Gastrocnemius medialis (tissue), 4 donors: ENCODE measurements around the gene TMEM106A. TPM values are rescaled to one million over a fixed set of nuclear protein-coding genes. Genes with fewer than 3 reads are reported as not detected.

Source experiments
- ATAC-seq, 2 donors: fragments of 150-250 bp; one replicate each; pipeline ENCODE4 v1.9.1; 2016
- DNase-seq, 2 donors: peaks; one replicate each; pipeline ENCODE4 v3.0.0-alpha.2; 2019
- H3K27ac ChIP-seq, 4 donors: fragments of 200-600 bp; sonication (generic); 1 replicate in 1 of 4; 2 replicates in 3 of 4; pipeline ENCODE4 v1.5.1; 2016 to 2018; ENCODE audit warnings: mild to moderate bottlenecking in 2 of 4, moderate library complexity in 1 of 4
- H3K27me3 ChIP-seq, 3 donors: fragments of 200-600 bp; sonication (generic) in 2 of 3; 1 replicate in 1 of 3; 2 replicates in 2 of 3; pipeline versions ENCODE4 v1.5.1 to v1.6.0; 2016 to 2019; ENCODE audit warnings: mild to moderate bottlenecking in 1 of 3, moderate library complexity in 1 of 3
- H3K36me3 ChIP-seq, 2 donors: fragments of 200-600 bp; sonication (generic) in 1 of 2; one replicate each; pipeline ENCODE4 v1.5.1; 2017 to 2018
- H3K4me1 ChIP-seq, 2 donors: fragments of 200-600 bp; sonication (generic) in 1 of 2; one replicate each; pipeline ENCODE4 v1.5.1; 2016 to 2017; ENCODE audit warnings: mild to moderate bottlenecking in 2 of 2
- H3K4me3 ChIP-seq, 4 donors: fragments of 200-600 bp; sonication (generic) in 3 of 4; 1 replicate in 1 of 4; 2 replicates in 3 of 4; pipeline ENCODE4 v1.5.1; 2016 to 2019; ENCODE audit warnings: mild to moderate bottlenecking in 2 of 4
- H3K9me3 ChIP-seq, 3 donors: fragments of 200-600 bp; sonication (generic) in 2 of 3; 1 replicate in 1 of 3; 2 replicates in 2 of 3; pipeline ENCODE4 v1.5.1; 2016 to 2019
- CTCF ChIP-seq, 5 experiments: fragments of 450-650 bp in 3 of 5; fragments of 200-600 bp in 2 of 5; sonication (generic) in 2 of 5; IDR thresholded peaks in 4 of 5; conservative IDR thresholded peaks in 1 of 5; 1 replicate in 4 of 5; 2 replicates in 1 of 5; pipeline ENCODE4 v1.5.1; 2016 to 2019; ENCODE audit warnings: antibody characterized with exemption in 5 of 5, mild to moderate bottlenecking in 3 of 5, moderate library complexity in 3 of 5
- POLR2A ChIP-seq, 2 donors: fragments of 450-650 bp; IDR thresholded peaks; one replicate each; pipeline ENCODE4 v1.6.1; 2017; ENCODE audit warnings: antibody characterized with exemption in 2 of 2, mild to moderate bottlenecking in 2 of 2, moderate library complexity in 2 of 2
- in situ Hi-C, 4 donors: fragments of 200-750 bp; cut with MboI; loops; one replicate each; pipeline versions ENCODE4 v1.15.0 to v1.8.0; 2017; ENCODE audit warnings: low sequenced_read_pairs in 4 of 4
- intact Hi-C: fragments of 100-400 bp; cut with DNase I; formaldehyde crosslinking; loops from one replicate; pipeline ENCODE4 v1.15.1; 2023; ENCODE audit warnings: low total_unique reads
- total RNA-seq, 4 donors: library from RNA; depleted of rRNA; stranded (reverse); fragments of >200 nt; gene quantifications; one replicate each; pipeline versions ENCODE4 v1.1.0 to v1.2.3, GENCODE V29; 2016

TMEM106A gene
- total RNA-seq, 4 donors from 2014 or later, result 0.32 to 5.6 (median 2.5) TPM

- DNase-seq, result no peak
- TF ChIP-seq POLR2A (IDR thresholded peaks at IDR 0.05), result no peak
- no peak for TF ChIP-seq CTCF (IDR thresholded peaks at IDR 0.05 in 4 of 5, conservative IDR thresholded peaks at IDR 0.05 in 1 of 5)
- Histone ChIP-seq H3K9me3 (no peaks in the 10 kb centered on the region), H3K27me3 (no peaks in the 10 kb centered on the region), H3K4me3 (no peak overlapping the region), H3K4me1 (no peaks in the 10 kb centered on the region), H3K36me3 (peaks cover 0 to 39% of the 10 kb centered on the region in 2 donors), H3K27ac (no peak overlapping the region)
- intact Hi-C loops, result no loop called here
- in situ Hi-C loops, result loop anchor here in 1 of 4 donors (25.0 kb wide), 2 partner anchors 93 to 268 kb away; partner anchors contain the start of gene DHX8
- no peak for ATAC-seq
These were observed 7.3 kb downstream of the TMEM106A start for GRCh38 chr17:43219001-43219400.

GRCh38 chr17:43219746-43220380, 8.2 kb downstream of the TMEM106A start:
- no peak for ATAC-seq
- Histone ChIP-seq H3K4me3 (no peak overlapping the region), H3K36me3 (peaks cover 0 to 43% of the 10 kb centered on the region in 2 donors), H3K27ac (no peak overlapping the region), H3K27me3 (no peaks in the 10 kb centered on the region), H3K9me3 (no peaks in the 10 kb centered on the region), H3K4me1 (no peaks in the 10 kb centered on the region)
- DNase-seq, result no peak
- in situ Hi-C loops, result loop anchor here in 1 of 4 donors (25.0 kb wide), 2 partner anchors 92 to 267 kb away; partner anchors contain the start of gene DHX8
- intact Hi-C loops, result no loop called here
- no peak for TF ChIP-seq POLR2A (IDR thresholded peaks at IDR 0.05)
- TF ChIP-seq CTCF (IDR thresholded peaks at IDR 0.05 in 4 of 5, conservative IDR thresholded peaks at IDR 0.05 in 1 of 5), result no peak

- peaks cover 0 to 41% of the 10 kb centered on the region in 2 donors for H3K36me3 ChIP-seq
- ATAC-seq, result no peak
- no peaks in the 10 kb centered on the region for H3K9me3 ChIP-seq
- no peak for DNase-seq
- in situ Hi-C loops (loop anchor here in 1 of 4 donors (25.0 kb wide), 2 partner anchors 92 to 267 kb away; partner anchors contain the start of gene DHX8), intact Hi-C loops (no loop called here)
- no peak overlapping the region for H3K27ac ChIP-seq
- H3K4me1 ChIP-seq, result no peaks in the 10 kb centered on the region
- no peak for TF ChIP-seq POLR2A (IDR thresholded peaks at IDR 0.05)
- no peak for TF ChIP-seq CTCF (IDR thresholded peaks at IDR 0.05 in 4 of 5, conservative IDR thresholded peaks at IDR 0.05 in 1 of 5)
- no peaks in the 10 kb centered on the region for H3K27me3 ChIP-seq
- H3K4me3 ChIP-seq, result no peak overlapping the region
These were observed 8.9 kb downstream of the TMEM106A start for GRCh38 chr17:43220511-43221125.

GRCh38 chr17:43224146-43224705, 12.6 kb downstream of the TMEM106A start:
- Histone ChIP-seq H3K4me1 (no peaks in the 10 kb centered on the region), H3K36me3 (peaks cover 0 to 7% of the 10 kb centered on the region in 2 donors), H3K27me3 (no peaks in the 10 kb centered on the region), H3K4me3 (no peak overlapping the region), H3K9me3 (no peaks in the 10 kb centered on the region), H3K27ac (no peak overlapping the region)
- TF ChIP-seq CTCF (IDR thresholded peaks at IDR 0.05 in 4 of 5, conservative IDR thresholded peaks at IDR 0.05 in 1 of 5) (no peak), POLR2A (IDR thresholded peaks at IDR 0.05) (no peak)
- intact Hi-C loops (no loop called here), in situ Hi-C loops (loop anchor here in 1 of 4 donors (25.0 kb wide), 2 partner anchors 88 to 263 kb away; partner anchors contain the start of gene DHX8)
- no peak for ATAC-seq
- no peak for DNase-seq
